ENCODE data around the gene ADGRG1. TPM values are rescaled to one million over a fixed set of nuclear protein-coding genes. Genes with fewer than 3 reads are reported as not detected.

The ADGRG1 gene
- total RNA-seq, 2 experiments from 2014 or later, result not detected

DNA sequence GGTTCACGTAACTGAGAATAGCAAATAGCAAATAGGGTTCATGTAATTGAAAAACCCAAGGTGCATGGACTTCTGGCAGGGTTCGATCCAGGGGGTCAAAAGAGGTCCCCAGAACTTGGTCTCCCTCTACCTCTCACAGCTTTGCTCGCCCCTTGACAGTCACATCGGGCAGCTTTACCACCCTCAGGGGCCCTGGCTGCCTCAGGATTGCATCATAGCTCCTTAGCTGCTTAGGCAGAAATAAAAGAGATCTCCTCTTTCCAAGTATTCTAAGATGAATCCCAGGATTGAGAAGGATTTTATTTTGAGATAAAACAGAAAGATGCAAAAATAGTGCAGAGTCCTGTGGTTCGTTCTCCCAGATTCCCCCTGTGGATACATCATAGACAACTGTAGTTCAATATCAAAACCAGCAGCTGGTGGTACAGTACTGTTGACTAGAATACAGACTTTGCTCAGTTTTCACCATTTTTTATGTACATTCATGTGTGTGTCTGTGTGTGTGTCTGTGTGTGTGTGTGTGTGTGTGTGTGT is 52.5 kb downstream of the ADGRG1 start:
- BruUV-seq (replicated peaks), result no TSS peak
- H3K36me3 ChIP-seq (ENCODE audit: insufficient read depth, low read length), result no peaks in the 10 kb centered on the region

GRCh38 chr16:57681950-57682728 is 53.7 kb downstream of the ADGRG1 start:
- Histone ChIP-seq H3K9me3 (ENCODE audit: low read length) (no peaks in the 10 kb centered on the region), H2AFZ (ENCODE audit: low read length) (no peak overlapping the region), H3K36me3 (ENCODE audit: insufficient read depth, low read length) (no peaks in the 10 kb centered on the region), H3K4me2 (ENCODE audit: low read length) (no peak overlapping the region), H4K20me1 (ENCODE audit: insufficient read depth, low read length) (no peaks in the 10 kb centered on the region), H3K4me1 (ENCODE audit: insufficient read depth, low read length, poor library complexity, severe bottlenecking) (no peaks in the 10 kb centered on the region), H3K27ac (ENCODE audit: low read depth, low read length, poor library complexity, severe bottlenecking) (no peak overlapping the region), H3K9me2 (ENCODE audit: insufficient read depth, low read length) (no peaks in the 10 kb centered on the region), H3K4me3 (ENCODE audit: low read depth, low read length, poor library complexity, severe bottlenecking) (no peak overlapping the region), H3K79me2 (ENCODE audit: insufficient read depth, low read depth, low read length) (no peaks in the 10 kb centered on the region)
- ChIA-PET CTCF (ENCODE audit: unreplicated experiment) (interaction anchor here (0.8 kb wide), 1 partner anchor 9 kb away, joined by 3 read pairs; no protein-coding TSS in a partner anchor), POLR2A (no interaction called here)
- no TSS peak for BruUV-seq (replicated peaks)
- DNase-seq (ENCODE audit: low spot score), result no peak
- intact Hi-C loops (cut with micrococcal nuclease; ENCODE audit: unreplicated experiment), result no loop called here
- no peak for TF ChIP-seq EZH2phosphoT487 (IDR thresholded peaks at IDR 0.05; ENCODE audit: borderline replicate concordance, low read depth, low read length)
- TF ChIP-seq, protein P1, sequence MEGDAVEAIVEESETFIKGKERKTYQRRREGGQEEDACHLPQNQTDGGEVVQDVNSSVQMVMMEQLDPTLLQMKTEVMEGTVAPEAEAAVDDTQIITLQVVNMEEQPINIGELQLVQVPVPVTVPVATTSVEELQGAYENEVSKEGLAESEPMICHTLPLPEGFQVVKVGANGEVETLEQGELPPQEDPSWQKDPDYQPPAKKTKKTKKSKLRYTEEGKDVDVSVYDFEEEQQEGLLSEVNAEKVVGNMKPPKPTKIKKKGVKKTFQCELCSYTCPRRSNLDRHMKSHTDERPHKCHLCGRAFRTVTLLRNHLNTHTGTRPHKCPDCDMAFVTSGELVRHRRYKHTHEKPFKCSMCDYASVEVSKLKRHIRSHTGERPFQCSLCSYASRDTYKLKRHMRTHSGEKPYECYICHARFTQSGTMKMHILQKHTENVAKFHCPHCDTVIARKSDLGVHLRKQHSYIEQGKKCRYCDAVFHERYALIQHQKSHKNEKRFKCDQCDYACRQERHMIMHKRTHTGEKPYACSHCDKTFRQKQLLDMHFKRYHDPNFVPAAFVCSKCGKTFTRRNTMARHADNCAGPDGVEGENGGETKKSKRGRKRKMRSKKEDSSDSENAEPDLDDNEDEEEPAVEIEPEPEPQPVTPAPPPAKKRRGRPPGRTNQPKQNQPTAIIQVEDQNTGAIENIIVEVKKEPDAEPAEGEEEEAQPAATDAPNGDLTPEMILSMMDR (conservative IDR thresholded peaks at IDR 0.05; ENCODE audit: low read length), result no peak

More for the DNA sequence above, 52.5 kb downstream of the ADGRG1 start:
- Histone ChIP-seq H3K4me2 (ENCODE audit: low read length) (no peak overlapping the region), H3K79me2 (ENCODE audit: insufficient read depth, low read depth, low read length) (no peaks in the 10 kb centered on the region), H2AFZ (ENCODE audit: low read length) (no peak overlapping the region), H3K4me3 (ENCODE audit: low read depth, low read length, poor library complexity, severe bottlenecking) (no peak overlapping the region), H3K9me3 (ENCODE audit: low read length) (no peaks in the 10 kb centered on the region), H3K9me2 (ENCODE audit: insufficient read depth, low read length) (no peaks in the 10 kb centered on the region), H3K27ac (ENCODE audit: low read depth, low read length, poor library complexity, severe bottlenecking) (no peak overlapping the region), H3K4me1 (ENCODE audit: insufficient read depth, low read length, poor library complexity, severe bottlenecking) (no peaks in the 10 kb centered on the region), H4K20me1 (ENCODE audit: insufficient read depth, low read length) (no peaks in the 10 kb centered on the region)
- no peak for TF ChIP-seq EZH2phosphoT487 (IDR thresholded peaks at IDR 0.05; ENCODE audit: borderline replicate concordance, low read depth, low read length)
- TF ChIP-seq, protein P1 (conservative IDR thresholded peaks at IDR 0.05; ENCODE audit: low read length), result no peak
- DNase-seq (ENCODE audit: low spot score), result no peak
- ChIA-PET CTCF (ENCODE audit: unreplicated experiment) (interaction anchor here (0.8 kb wide), 1 partner anchor 10 kb away, joined by 3 read pairs; no protein-coding TSS in a partner anchor), POLR2A (no interaction called here)
- intact Hi-C loops (cut with micrococcal nuclease; ENCODE audit: unreplicated experiment), result no loop called here

Measured in OCI-LY7 (cell line).